ENCODE results near the gene GPR21.

GPR21 gene

DNA sequence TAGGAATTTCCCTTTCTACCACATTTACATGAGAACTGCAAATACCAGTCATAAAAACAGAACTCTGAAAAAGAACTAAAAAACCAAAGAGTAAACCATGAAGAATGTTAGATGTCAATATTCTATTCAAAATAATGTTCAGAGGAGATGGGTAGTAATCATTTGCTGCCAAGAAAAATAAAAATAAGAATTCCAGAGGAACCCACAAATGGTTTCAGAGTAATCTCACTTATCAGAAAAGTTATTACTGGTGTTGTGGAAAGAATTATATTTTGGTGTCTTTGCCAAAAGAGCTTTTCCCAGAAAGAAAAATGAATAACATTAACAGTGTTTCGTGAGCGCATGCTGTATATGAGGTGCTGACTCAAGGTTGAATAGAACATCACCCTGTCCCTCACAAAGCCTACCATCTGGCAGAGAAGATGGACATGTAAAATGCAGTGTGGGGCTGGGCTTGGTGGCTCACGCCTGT, 35.6 kb downstream of the GPR21 start (continued):
- TF ChIP-seq, protein P1, sequence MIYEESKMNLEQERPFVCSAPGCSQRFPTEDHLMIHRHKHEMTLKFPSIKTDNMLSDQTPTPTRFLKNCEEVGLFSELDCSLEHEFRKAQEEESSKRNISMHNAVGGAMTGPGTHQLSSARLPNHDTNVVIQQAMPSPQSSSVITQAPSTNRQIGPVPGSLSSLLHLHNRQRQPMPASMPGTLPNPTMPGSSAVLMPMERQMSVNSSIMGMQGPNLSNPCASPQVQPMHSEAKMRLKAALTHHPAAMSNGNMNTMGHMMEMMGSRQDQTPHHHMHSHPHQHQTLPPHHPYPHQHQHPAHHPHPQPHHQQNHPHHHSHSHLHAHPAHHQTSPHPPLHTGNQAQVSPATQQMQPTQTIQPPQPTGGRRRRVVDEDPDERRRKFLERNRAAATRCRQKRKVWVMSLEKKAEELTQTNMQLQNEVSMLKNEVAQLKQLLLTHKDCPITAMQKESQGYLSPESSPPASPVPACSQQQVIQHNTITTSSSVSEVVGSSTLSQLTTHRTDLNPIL (CRISPR knock-in tag; IDR thresholded peaks at IDR 0.05; ENCODE audit: low read depth) = peak; percentile 85
- no peak for TF ChIP-seq CSDC2 (CRISPR knock-in tag; IDR thresholded peaks at IDR 0.05)
- no peak for TF ChIP-seq ZNF8 (CRISPR knock-in tag; IDR thresholded peaks at IDR 0.05)

DNA sequence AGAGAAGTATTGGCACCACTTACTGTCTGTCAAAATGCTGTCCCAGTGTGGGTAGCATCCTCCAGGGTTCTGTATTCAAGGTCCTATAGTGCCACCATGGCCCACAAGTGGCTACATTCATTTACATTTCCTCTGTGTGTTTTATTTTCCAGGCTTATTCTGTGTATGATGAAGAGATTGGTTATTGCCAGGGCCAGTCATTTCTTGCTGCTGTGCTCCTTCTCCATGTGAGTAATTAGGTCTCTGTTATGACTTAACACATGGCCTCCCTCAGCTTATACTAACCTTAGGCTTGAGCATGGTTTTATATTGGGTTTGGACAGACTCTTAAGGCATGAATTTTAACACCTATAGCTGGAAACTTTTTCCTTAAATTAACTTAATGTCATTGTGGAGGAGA, 36.7 kb downstream of the GPR21 start:
- no peak for ATAC-seq

DNA sequence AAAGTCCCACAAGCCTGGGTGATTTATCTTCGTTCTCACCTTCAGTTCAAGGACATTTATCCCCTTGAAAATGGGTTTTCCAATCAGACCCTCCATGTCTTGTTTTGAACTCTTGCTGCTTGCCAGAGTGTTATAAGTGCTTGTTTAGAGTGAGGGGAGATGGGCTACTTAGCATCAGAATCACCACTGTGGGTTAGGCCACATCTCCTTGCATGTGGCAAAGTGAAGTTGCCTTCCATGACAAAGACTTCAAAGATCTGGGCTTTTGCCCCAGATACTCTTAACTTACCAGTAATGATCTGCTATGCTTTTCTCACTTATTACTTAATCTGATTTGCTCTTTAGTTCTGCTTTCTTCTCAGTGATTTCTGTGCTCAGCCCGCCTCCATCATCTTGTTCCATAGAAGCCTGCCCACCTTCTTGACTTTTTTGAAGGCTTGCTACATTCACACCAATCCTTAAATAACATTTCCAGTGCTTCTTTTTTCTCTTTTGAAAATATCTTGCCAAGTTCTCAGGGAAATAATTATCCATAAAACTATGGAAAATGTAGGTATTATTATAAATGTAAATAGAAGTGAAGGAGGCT, 39.0 kb downstream of the GPR21 start:
- no peak for ATAC-seq
- no peak for TF ChIP-seq ZFP3 (CRISPR knock-in tag; IDR thresholded peaks at IDR 0.05)
- no peak for TF ChIP-seq TOX (CRISPR knock-in tag; IDR thresholded peaks at IDR 0.05; ENCODE audit: borderline replicate concordance)
- no peak for TF ChIP-seq ZC3H10 (CRISPR knock-in tag; IDR thresholded peaks at IDR 0.05)
- TF ChIP-seq, protein P1 (CRISPR knock-in tag; IDR thresholded peaks at IDR 0.05; ENCODE audit: low read depth) = no peak
- TF ChIP-seq RARB (CRISPR knock-in tag; IDR thresholded peaks at IDR 0.05) = no peak
- no peak for TF ChIP-seq OSR1 (CRISPR knock-in tag; IDR thresholded peaks at IDR 0.05)
- TF ChIP-seq TCF4 (CRISPR knock-in tag; IDR thresholded peaks at IDR 0.05; ENCODE audit: borderline replicate concordance) = no peak

More for the DNA sequence above, 36.7 kb downstream of the GPR21 start:
- TF ChIP-seq TOX (CRISPR knock-in tag; IDR thresholded peaks at IDR 0.05; ENCODE audit: borderline replicate concordance) (no peak), ZNF70 (CRISPR knock-in tag; IDR thresholded peaks at IDR 0.05) (no peak), ZFP30 (CRISPR knock-in tag; IDR thresholded peaks at IDR 0.05) (no peak), BACH2 (CRISPR knock-in tag; IDR thresholded peaks at IDR 0.05; ENCODE audit: borderline replicate concordance) (no peak), ISL1 (CRISPR knock-in tag; IDR thresholded peaks at IDR 0.05) (no peak), PPARA (CRISPR knock-in tag; IDR thresholded peaks at IDR 0.05; ENCODE audit: borderline replicate concordance) (no peak), ZFP3 (CRISPR knock-in tag; IDR thresholded peaks at IDR 0.05) (no peak), ZC3H10 (CRISPR knock-in tag; IDR thresholded peaks at IDR 0.05) (no peak), GLIS3 (CRISPR knock-in tag; IDR thresholded peaks at IDR 0.05) (no peak), TCF4 (CRISPR knock-in tag; IDR thresholded peaks at IDR 0.05; ENCODE audit: borderline replicate concordance) (no peak), SNAI2 (CRISPR knock-in tag; IDR thresholded peaks at IDR 0.05) (no peak), ZNF565 (CRISPR knock-in tag; conservative IDR thresholded peaks at IDR 0.05; ENCODE audit: low read depth) (no peak), OSR1 (CRISPR knock-in tag; IDR thresholded peaks at IDR 0.05) (no peak), ESRRG (CRISPR knock-in tag; IDR thresholded peaks at IDR 0.05) (no peak), ZNF8 (CRISPR knock-in tag; IDR thresholded peaks at IDR 0.05) (no peak)
- TF ChIP-seq, protein P2, sequence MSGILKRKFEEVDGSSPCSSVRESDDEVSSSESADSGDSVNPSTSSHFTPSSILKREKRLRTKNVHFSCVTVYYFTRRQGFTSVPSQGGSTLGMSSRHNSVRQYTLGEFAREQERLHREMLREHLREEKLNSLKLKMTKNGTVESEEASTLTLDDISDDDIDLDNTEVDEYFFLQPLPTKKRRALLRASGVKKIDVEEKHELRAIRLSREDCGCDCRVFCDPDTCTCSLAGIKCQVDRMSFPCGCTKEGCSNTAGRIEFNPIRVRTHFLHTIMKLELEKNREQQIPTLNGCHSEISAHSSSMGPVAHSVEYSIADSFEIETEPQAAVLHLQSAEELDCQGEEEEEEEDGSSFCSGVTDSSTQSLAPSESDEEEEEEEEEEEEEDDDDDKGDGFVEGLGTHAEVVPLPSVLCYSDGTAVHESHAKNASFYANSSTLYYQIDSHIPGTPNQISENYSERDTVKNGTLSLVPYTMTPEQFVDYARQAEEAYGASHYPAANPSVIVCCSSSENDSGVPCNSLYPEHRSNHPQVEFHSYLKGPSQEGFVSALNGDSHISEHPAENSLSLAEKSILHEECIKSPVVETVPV (CRISPR knock-in tag; IDR thresholded peaks at IDR 0.05) = no peak
- TF ChIP-seq, protein P1 (CRISPR knock-in tag; IDR thresholded peaks at IDR 0.05; ENCODE audit: low read depth) = no peak
- TF ChIP-seq, protein P3, sequence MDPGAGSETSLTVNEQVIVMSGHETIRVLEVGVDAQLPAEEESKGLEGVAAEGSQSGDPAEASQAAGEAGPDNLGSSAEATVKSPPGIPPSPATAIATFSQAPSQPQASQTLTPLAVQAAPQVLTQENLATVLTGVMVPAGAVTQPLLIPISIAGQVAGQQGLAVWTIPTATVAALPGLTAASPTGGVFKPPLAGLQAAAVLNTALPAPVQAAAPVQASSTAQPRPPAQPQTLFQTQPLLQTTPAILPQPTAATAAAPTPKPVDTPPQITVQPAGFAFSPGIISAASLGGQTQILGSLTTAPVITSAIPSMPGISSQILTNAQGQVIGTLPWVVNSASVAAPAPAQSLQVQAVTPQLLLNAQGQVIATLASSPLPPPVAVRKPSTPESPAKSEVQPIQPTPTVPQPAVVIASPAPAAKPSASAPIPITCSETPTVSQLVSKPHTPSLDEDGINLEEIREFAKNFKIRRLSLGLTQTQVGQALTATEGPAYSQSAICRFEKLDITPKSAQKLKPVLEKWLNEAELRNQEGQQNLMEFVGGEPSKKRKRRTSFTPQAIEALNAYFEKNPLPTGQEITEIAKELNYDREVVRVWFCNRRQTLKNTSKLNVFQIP (CRISPR knock-in tag; IDR thresholded peaks at IDR 0.05; ENCODE audit: borderline replicate concordance, low read depth) = no peak
- TF ChIP-seq, protein P4, sequence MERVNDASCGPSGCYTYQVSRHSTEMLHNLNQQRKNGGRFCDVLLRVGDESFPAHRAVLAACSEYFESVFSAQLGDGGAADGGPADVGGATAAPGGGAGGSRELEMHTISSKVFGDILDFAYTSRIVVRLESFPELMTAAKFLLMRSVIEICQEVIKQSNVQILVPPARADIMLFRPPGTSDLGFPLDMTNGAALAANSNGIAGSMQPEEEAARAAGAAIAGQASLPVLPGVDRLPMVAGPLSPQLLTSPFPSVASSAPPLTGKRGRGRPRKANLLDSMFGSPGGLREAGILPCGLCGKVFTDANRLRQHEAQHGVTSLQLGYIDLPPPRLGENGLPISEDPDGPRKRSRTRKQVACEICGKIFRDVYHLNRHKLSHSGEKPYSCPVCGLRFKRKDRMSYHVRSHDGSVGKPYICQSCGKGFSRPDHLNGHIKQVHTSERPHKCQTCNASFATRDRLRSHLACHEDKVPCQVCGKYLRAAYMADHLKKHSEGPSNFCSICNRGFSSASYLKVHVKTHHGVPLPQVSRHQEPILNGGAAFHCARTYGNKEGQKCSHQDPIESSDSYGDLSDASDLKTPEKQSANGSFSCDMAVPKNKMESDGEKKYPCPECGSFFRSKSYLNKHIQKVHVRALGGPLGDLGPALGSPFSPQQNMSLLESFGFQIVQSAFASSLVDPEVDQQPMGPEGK (CRISPR knock-in tag; IDR thresholded peaks at IDR 0.05; ENCODE audit: borderline replicate concordance) = no peak
- TF ChIP-seq, protein P5, sequence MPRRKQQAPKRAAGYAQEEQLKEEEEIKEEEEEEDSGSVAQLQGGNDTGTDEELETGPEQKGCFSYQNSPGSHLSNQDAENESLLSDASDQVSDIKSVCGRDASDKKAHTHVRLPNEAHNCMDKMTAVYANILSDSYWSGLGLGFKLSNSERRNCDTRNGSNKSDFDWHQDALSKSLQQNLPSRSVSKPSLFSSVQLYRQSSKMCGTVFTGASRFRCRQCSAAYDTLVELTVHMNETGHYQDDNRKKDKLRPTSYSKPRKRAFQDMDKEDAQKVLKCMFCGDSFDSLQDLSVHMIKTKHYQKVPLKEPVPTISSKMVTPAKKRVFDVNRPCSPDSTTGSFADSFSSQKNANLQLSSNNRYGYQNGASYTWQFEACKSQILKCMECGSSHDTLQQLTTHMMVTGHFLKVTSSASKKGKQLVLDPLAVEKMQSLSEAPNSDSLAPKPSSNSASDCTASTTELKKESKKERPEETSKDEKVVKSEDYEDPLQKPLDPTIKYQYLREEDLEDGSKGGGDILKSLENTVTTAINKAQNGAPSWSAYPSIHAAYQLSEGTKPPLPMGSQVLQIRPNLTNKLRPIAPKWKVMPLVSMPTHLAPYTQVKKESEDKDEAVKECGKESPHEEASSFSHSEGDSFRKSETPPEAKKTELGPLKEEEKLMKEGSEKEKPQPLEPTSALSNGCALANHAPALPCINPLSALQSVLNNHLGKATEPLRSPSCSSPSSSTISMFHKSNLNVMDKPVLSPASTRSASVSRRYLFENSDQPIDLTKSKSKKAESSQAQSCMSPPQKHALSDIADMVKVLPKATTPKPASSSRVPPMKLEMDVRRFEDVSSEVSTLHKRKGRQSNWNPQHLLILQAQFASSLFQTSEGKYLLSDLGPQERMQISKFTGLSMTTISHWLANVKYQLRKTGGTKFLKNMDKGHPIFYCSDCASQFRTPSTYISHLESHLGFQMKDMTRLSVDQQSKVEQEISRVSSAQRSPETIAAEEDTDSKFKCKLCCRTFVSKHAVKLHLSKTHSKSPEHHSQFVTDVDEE (CRISPR knock-in tag; IDR thresholded peaks at IDR 0.05) = no peak

All from SK-N-SH treated with all-trans-retinoic acid at 6 μM for 48 hours (cell line).